DMS114 treated with DMSO at 0.1 percent for 48 hours (cell line): ENCODE results near the gene EFNA4.

Source experiments
- DNase-seq: peaks from one replicate; lab custom pipeline; 2025; ENCODE audit not compliant: unreplicated experiment; lab: John Stamatoyannopoulos, UW

The EFNA4 gene

DNA sequence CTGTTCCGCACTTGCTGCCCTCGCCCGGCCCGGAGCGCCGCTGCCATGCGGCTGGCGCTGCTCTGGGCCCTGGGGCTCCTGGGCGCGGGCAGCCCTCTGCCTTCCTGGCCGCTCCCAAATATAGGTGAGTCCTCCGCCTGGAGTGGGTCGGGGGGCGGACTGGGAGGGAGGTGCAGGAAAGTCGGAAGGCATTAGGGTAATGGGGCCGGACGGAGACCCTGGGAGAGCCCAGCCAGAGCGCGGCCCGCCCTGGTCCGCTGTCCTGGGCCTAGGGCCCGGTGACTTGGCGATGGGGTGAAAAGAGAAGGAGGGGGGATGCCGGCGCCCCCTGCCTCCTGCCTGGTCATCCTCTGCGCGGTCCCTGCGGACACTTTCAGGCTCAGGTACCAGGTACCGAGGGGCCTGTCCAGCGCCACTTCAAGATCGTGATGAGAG lies 12.2 kb upstream of the EFNA4 start:
- no peak for DNase-seq

- no peak for DNase-seq
Measured at GRCh38 chr1:155051777-155052398, 11.7 kb upstream of the EFNA4 start.

DNA sequence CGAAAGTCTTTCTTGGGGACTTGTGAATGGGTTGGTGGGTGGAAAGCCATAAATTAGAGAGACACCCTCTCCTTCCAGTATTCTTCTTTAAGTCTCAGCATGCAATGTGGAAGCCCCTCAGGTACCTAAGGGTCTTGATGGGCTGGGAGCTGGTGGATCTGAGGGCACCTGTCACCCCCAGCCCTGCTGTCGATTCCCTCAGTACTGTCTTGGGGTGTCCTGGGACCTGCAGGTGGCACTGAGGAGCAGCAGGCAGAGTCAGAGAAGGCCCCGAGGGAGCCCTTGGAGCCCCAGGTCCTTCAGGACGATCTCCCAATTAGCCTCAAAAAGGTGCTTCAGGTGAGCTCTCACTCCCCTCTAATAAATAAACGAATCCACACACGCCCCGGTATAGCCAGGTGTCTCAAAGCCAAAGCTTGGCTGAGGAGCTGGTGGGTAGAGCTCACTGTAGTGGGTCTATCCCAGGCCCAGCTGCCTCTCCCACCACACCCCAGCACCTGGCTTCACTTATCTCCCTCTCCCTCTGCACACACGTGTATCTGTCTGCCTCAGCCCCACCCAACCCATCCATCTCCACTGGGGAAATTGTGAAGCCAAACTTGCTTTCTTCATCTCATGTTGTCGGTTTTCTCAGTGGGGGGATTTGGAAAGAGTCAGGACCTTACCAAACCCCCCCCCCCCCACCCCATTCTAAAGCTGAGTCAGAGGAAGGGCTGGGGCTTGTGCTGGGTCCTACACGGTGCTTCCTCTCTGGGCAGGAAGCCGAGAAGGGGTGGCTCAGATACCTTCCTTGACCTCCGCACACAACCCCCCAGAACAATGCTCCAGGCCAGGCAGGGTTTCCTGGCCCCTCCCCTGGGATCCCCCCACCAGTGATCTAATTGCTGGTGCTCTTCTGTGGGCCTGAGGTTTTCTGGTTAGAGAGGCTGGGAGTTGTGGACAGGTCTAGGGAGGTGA lies 10.8 kb upstream of the EFNA4 start:
- DNase-seq, result no peak

DNA sequence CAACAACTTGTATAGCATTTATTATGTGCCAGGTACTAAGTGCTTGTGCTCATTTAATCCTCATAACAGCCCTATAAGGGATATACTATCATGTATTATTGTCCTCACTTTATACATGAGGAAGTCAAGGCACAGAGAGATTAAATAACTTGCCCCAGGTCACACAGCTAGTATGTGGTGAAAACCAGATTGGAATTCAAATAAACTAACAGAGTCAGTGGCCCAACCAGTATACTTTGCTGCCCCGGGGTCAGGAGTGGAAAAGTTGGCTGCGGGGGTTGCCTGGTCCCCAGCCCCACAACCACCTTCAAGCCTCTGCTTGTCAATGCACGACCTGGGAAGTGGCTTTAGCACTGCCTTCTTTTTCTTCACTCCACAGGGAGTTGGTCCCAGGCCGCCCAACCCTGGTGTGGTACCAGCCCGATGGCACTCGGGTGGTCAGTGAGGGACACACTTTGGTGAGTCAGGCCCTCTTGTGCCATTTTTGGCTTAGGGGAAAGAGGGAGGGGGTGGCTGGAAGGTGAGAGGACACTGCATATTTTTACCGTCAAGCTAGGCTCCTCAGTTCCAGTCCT lies 9.9 kb upstream of the EFNA4 start:
- no peak for DNase-seq

- no peak for DNase-seq
Measured at GRCh38 chr1:155057104-155057503, 6.4 kb upstream of the EFNA4 start.

DNA sequence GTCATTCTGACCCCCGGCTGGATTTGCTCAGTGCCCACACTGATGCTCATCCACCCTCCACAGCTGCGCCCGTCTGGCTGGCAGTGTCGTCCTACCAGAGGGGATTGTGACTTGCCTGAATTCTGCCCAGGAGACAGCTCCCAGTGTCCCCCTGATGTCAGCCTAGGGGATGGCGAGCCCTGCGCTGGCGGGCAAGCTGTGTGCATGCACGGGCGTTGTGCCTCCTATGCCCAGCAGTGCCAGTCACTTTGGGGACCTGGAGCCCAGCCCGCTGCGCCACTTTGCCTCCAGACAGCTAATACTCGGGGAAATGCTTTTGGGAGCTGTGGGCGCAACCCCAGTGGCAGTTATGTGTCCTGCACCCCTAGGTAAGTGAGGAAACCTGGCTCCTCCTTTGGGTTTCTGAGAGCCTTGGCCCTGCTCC lies 5.7 kb upstream of the EFNA4 start:
- no peak for DNase-seq

DNA sequence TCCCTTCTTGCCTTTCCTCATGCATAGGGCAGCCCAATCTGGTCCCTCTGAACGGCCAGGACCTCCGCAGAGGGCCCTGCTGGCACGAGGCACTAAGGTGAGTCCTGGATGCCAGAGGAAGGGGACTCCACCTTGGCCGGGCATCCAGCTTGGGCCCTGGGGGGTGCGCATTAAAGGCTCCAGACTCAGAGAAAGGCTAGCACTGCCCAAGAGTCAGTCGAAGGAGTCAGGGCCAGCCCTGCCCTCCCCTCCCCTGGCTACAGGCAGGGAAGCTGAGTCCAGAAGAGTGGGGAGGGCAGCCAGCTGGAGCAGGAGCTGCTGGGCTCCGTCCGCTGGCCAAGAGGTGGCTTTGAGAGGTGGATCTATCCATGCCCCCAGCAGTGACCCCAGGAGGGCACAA lies 2.8 kb upstream of the EFNA4 start:
- no peak for DNase-seq

DNA sequence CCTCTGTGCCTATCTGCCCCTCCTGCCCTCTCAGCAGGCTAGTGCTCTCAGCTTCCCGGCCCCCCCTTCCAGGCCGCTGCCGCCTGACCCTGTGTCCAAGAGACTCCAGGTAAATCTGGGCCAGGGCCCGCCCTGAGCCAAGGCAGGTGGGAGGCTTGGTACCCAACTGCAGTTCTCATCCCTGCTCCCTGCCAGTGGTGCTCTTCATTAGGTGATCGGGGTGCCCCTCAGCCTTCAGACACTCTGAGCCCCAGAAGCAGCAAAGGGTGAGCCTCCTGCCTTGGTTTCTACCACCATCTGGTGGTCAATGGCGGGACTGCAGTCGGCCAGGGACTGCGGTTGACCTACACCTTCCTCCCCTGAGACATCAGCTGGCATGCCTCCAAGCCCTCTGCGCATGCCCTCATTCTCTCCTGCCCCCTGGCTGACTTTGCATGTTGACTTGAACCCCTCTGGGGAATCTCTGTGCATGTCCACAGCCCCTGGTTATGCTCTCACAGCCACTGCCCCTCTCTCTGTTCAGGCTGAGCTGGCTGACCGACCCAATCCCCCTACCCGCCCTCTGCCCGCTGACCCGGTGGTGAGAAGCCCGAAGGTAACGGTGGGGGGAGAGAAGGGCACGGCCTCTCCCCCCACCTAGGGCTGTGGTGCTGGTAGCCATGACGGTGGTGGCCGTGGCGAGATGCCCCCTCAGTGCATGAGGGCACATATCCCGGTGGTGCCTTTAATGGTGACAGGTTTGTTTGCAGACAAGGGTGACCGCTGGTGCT lies 2.0 kb upstream of the EFNA4 start:
- peak; percentile 59 for DNase-seq

- no peak for DNase-seq
Measured at GRCh38 chr1:155062151-155062686, 1.3 kb upstream of the EFNA4 start.

- DNase-seq, result peak; percentile 75
Measured at GRCh38 chr1:155062702-155063411, 683 bp upstream of the EFNA4 start.

DNA sequence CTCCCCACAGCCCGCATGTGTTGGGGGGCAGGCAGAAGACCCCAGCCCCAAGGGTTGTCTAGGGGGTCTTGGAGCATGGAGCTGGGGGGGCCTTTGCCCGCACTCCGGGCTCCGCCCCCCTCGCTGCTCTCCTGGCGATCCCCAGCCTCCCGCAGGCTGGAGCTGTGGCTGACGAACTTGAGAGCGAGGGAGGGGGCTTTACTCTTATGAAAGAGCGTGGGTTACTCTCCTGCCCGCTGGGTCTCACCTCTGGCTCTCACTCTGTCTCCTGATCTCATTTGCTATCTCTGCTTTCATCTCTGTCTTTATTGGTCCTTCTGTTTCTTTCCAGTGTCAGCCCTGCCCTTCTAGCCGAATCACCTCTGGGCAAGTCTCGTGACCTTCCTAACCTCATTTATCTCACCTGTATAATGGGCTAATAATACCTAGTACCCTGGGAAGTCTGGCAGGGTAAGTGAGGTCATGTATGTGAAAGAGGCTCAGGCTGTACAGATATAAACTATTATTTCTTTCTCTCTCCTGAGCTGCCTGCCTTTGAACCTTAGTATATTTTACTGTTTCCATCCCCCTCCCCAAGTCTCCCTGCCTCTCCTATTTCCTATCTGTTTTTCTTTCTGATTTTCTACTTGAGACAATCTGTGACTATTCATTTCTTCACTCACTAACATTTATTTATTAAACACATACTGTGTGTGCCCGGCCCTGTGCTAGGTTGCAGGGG lies 731 bp downstream of the EFNA4 start:
- peak; percentile 56 for DNase-seq

DNA sequence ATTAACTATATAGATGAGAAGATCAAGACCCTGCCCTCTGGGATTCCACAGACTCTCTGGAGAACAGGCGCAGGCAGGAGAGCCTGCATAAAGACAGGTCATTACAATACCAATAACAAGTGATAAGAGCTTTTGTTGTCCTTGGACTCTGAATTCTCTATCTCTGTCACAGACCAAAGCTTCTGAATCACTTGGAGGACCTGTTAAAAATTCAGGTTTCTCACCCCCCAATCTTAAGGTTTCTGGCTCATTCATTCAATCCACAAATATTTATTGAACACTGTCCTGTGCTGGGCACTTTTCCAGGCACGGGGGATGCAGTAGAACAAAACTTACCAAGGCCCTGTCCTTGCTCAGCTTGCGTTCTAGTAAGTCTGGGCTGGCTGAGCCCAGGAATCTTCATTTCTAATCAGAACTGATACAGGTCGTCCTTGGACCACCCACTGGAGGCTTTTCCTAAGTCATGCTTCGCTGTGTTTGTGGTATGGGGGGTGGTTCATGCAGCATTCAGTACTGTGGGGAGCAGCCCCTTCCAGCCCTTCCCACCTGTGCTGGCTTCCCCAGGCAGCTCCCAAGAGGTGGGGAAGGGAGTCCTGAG lies 1.4 kb downstream of the EFNA4 start:
- DNase-seq, result no peak

GRCh38 chr1:155066777-155067176 lies 3.2 kb downstream of the EFNA4 start:
- no peak for DNase-seq

DNA sequence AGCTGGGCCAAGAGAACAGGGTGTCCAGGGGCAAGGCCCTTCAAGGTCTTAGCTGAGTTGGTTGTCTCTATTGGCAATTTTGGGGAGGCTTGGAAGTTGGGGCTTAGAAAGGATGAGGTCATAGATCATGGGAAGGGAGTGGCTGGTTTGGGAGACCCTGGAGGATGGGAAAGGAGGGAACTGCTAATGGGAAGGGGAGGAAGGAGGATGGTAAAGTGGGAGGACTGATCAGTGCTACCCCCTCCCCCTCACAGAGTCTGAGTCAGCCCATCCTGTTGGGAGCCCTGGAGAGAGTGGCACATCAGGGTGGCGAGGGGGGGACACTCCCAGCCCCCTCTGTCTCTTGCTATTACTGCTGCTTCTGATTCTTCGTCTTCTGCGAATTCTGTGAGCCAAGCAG lies 5.1 kb downstream of the EFNA4 start:
- DNase-seq, result no peak

- no peak for DNase-seq
Measured at GRCh38 chr1:155069551-155070157, 6.1 kb downstream of the EFNA4 start.

GRCh38 chr1:155070158-155070621 lies 6.7 kb downstream of the EFNA4 start:
- no peak for DNase-seq

GRCh38 chr1:155070721-155071569 lies 7.4 kb downstream of the EFNA4 start:
- DNase-seq, result peak; percentile 83

DNA sequence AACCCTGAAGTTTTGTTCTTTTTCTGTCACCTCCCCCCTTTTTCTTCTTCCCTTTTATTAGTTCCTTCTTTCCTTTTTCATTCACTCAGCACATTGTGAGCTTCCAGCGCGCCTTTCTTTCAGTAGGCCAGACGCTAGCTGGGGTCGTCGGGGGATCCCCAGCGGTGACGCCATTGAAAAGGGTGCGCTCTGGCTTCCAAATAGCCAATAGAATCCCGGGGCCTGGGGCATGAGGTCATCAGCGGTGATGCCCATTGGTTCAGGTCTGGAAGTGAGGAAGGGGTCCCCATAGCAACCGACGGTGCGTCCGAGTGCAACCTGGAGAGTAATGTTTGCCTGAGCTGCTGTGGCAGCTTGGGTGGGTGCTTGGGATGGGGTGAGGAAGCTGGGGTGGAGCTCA lies 8.2 kb downstream of the EFNA4 start:
- no peak for DNase-seq
